HUES64 (cell line): ENCODE measurements around the gene ITPRID2.
"Not testable (repeated sequence)": the region's sequence is repeated elsewhere in the genome, so short reads cannot be mapped to it uniquely, and the experiment has no call there.

Source experiments
- H3K27ac ChIP-seq: 2 replicates; pipeline ENCODE4 v1.7.0; 2013; ENCODE audit warnings: low read depth, low read length, inconsistent platforms
- H3K27me3 ChIP-seq: 2 replicates; pipeline ENCODE4 v1.6.1; 2013; ENCODE audit warnings: mild to moderate bottlenecking, low read length; ENCODE audit not compliant: insufficient read depth
- H3K36me3 ChIP-seq: 2 replicates; pipeline ENCODE4 v1.6.1; 2013; ENCODE audit warnings: mild to moderate bottlenecking, low read length; ENCODE audit not compliant: insufficient read depth
- H3K4me1 ChIP-seq: 2 replicates; pipeline ENCODE4 v1.6.1; 2013; ENCODE audit warnings: mild to moderate bottlenecking, low read length, moderate library complexity; ENCODE audit not compliant: insufficient read depth
- H3K4me3 ChIP-seq: 2 replicates; pipeline ENCODE4 v1.5.1; 2013; ENCODE audit warnings: mild to moderate bottlenecking, low read length, moderate library complexity
- H3K9ac ChIP-seq: 2 replicates; pipeline ENCODE4 v1.6.1; 2013; ENCODE audit warnings: mild to moderate bottlenecking, low read depth, low read length
- H3K9me3 ChIP-seq: 2 replicates; pipeline ENCODE4 v1.6.1; 2013; ENCODE audit warnings: low read depth, low read length; ENCODE audit not compliant: insufficient read depth
- WGBS: fragments of 150-250, 120-280 bp; methylation state at CpG from one replicate; pipeline ENCODE4 v1.1.7; 2013; ENCODE audit warnings: missing lambda C conversion rate; 5-methylcytosine and 5-hydroxymethylcytosine counted together

ITPRID2 gene

DNA sequence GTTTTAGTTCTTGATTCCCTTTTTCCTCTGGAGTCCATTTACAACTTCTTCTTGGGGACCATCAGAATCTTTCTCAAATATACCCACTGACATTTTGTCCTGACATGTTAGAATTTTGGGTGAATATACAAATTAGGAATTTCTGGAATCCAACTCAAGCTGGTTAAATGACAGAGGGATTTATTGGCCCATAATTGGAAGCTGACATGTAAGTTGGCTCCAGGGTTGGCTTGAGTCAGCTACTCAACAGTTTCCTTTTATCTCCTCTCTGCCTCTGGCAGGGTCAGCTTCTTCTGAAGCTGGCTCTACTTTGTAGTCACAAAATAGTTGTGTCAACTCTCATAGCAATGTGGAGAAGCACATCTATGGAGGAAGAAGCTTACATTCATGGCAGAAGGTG lies 57.5 kb downstream of the ITPRID2 start:
- no peaks in the 10 kb centered on the region for H3K27me3 ChIP-seq
- H3K36me3 ChIP-seq, result no peaks in the 10 kb centered on the region
- H3K9ac ChIP-seq, result no peak overlapping the region
- H3K4me1 ChIP-seq, result peaks cover 15% of the 10 kb centered on the region; the same call in 1 of the 2 replicates
- H3K9me3 ChIP-seq, result no peaks in the 10 kb centered on the region
- H3K4me3 ChIP-seq, result no peak overlapping the region
- H3K27ac ChIP-seq, result no peak overlapping the region

DNA sequence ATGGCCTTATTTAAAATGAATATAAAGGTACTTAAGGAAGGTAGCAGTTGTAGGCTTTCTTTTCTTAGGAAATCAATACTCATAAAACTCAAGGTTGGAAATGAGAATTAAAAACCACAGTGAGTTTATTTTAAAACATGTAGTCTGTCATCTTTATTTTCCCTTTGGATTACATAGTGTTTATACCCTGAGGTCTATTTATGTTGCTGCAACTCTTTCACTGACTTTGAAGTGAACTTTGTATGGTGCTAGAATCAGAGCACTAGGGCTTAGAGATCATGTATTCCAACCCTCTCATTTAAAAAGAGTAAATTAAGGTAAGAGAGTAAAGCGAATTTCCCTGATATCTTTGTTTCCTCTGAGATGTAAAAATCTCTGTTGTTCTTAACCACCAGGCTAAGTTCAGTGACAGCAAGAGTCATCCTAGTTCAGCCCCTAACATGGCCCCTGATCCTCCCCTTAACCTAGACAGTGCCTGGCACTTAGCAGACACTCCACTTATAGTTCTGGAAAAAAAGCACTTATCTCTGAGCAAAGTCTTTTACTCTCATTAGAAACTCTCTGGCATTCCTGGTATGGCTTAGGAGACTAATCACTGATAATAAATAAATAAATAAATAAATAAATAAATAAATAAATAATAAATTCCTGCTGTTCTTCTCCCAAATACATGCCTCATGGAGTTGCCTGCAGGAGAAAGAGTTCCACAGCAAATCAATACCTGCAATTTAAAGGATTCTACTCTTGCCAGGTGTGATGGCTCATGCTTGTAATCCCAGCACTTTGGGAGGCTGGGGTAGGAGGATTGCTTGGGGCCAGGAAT lies 61.1 kb downstream of the ITPRID2 start:
- WGBS, result 100% methylated on average over 1 of the region's 1 CpG
- Histone ChIP-seq H3K4me1 (peaks cover 4% of the 10 kb centered on the region; the same call in 1 of the 2 replicates), H3K27ac (no peak overlapping the region), H3K36me3 (no peaks in the 10 kb centered on the region), H3K27me3 (no peaks in the 10 kb centered on the region), H3K9me3 (no peaks in the 10 kb centered on the region), H3K9ac (no peak overlapping the region), H3K4me3 (no peak overlapping the region)

DNA sequence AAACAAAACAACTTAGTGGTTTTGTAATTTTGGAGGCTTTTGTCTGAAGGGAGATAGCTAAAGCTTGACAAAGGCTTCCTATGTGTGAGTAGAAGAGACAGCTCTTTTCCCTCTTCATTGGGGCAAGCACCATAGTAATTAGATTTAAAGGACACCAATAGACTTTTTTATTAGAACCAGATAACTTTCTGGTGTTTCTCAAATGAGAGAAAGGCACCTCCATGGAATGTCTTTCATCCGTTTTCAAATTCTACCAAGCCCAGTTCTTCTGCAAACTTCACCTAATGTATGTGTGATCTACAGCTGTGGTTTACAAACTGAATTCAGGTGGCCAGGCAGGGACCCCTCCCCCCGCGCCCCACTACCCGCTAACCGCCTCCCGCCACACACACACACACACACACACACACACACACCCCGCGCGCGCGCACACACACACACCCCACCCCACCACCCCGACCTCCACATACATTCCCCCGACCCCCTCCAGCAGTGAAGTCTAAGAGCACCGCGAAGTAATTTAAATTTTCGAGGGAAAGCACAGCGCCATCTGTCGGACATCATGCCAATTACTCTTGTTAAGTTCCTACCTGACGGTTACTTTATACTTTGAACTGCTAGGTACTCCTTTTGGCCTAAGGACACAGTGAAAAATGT lies 62.5 kb downstream of the ITPRID2 start:
- Histone ChIP-seq H3K27me3 (no peaks in the 10 kb centered on the region), H3K27ac (no peak overlapping the region), H3K4me1 (peaks cover 4% of the 10 kb centered on the region; the same call in 1 of the 2 replicates), H3K4me3 (peak overlapping the region; percentile 54), H3K9me3 (no peaks in the 10 kb centered on the region), H3K9ac (no peak overlapping the region), H3K36me3 (no peaks in the 10 kb centered on the region)
- under 1% methylated on average over 17 of the region's 19 CpGs for WGBS

DNA sequence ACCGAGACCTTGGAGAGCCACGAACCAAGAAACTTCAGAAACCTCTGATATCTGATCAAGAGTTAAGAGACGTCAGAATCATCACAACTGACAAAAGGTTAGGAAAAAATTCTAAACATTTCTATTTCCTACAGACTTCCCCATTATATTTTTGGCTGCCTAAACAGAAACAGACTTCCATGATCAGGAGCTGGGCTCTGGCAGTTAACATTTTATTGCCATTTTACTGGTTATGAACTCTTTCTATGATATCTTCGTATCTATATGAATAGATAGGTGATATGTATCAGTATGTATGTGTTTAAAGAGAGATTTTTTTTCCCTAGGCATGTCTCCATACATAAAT lies 63.0 kb downstream of the ITPRID2 start:
- Histone ChIP-seq H3K27me3 (no peaks in the 10 kb centered on the region), H3K9ac (no peak overlapping the region), H3K9me3 (no peaks in the 10 kb centered on the region), H3K27ac (no peak overlapping the region), H3K36me3 (no peaks in the 10 kb centered on the region), H3K4me1 (peaks cover 4% of the 10 kb centered on the region; the same call in 1 of the 2 replicates), H3K4me3 (peak overlapping the region; percentile 54)
- WGBS, result 13% methylated on average over 3 of the region's 4 CpGs

DNA sequence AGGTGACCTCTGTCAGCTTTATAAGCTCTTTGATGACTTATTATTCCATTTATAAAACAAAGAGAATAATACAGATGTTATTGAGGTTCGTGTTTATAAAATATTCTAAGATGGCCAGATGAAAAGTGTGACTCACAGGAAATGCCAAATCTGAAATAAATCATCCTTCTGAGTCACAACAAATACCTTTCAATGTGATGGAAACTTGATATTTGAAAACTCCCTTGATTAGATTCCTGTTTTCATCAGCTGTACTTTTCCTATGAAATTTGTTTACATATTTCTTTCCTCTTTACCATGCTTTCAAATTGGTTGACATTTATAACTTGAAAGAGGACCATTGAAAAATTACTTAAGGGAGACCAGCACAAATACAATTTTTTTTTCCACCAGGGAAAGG lies 63.5 kb downstream of the ITPRID2 start:
- Histone ChIP-seq H3K27ac (no peak overlapping the region), H3K27me3 (no peaks in the 10 kb centered on the region), H3K4me3 (no peak overlapping the region), H3K4me1 (peaks cover 4% of the 10 kb centered on the region; the same call in 1 of the 2 replicates), H3K9me3 (no peaks in the 10 kb centered on the region), H3K9ac (no peak overlapping the region), H3K36me3 (no peaks in the 10 kb centered on the region)
- WGBS, result no CpG with 5 or more reads among the region's 1 CpG

DNA sequence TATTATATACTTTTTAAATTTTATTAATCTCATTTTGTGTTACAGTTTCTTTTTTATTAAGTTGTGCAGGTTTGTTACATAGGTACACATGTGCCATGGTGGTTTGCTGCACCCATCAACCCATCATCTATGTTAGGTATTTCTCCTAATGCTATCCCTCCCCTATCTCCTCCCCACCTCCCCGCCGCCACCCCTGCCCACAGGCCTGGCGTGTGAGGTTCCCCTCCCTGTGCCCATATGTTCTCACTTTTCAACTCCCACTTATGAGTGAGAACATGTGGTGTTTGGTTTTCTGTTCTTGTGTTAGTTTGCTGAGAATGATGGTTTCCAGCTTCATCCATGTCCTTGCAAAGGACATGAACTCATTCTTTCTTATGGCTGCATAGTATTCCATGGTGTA lies 64.3 kb downstream of the ITPRID2 start:
- H3K4me1 ChIP-seq, H3K9ac ChIP-seq, H3K27ac ChIP-seq, H3K9me3 ChIP-seq, H3K27me3 ChIP-seq, H3K4me3 ChIP-seq, H3K36me3 ChIP-seq: not testable (repeated sequence)
- WGBS, result 85% methylated on average over 3 of the region's 3 CpGs

DNA sequence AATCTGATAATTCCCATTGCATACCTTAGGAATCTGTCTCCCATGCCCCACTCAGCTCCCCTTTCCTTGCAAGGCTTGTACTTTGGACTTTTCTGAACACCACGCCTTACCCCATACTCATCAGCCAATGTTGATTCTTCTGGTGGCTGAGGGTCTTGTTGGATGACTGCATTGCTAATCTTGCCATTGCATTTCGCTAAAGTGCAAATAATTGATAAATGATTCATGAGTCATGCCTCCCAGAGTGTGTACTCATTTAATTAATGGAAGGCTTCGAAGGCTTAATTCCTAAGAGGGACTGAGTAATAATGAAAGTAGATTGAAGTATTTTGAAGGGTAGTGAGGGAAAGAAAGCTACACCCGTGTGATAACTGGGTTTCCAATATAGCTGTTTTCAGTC lies 66.1 kb downstream of the ITPRID2 start:
- WGBS, result 88% methylated on average over 4 of the region's 4 CpGs

DNA sequence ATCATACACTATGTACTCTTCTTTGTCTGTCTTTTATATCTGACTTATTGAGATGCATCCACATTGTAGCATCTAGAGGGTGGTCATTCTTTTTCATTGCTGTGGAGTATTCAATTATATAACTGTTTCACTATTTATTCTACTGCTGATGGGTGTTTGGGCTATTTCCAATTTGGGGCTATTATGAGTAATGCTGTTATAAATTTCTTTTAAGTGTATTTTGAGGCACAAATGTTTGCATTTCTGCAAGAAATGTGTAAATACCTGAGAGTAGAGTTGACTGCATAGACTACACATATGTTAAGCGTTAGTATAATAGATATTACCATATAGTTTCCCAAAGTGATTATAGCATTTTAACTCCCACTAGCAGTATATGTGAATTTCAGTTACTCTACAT lies 67.2 kb downstream of the ITPRID2 start:
- Histone ChIP-seq H3K27me3 (no peaks in the 10 kb centered on the region), H3K9me3 (no peaks in the 10 kb centered on the region), H3K36me3 (no peaks in the 10 kb centered on the region), H3K9ac (no peak overlapping the region), H3K27ac (no peak overlapping the region), H3K4me3 (no peak overlapping the region), H3K4me1 (peaks cover 3% of the 10 kb centered on the region; the same call in 1 of the 2 replicates)
- no CpG with 5 or more reads among the region's 1 CpG for WGBS

More for the DNA sequence above, 66.1 kb downstream of the ITPRID2 start:
- Histone ChIP-seq H3K27ac (no peak overlapping the region), H3K4me3 (no peak overlapping the region), H3K4me1 (peaks cover 4% of the 10 kb centered on the region; the same call in 1 of the 2 replicates), H3K36me3 (no peaks in the 10 kb centered on the region), H3K9ac (no peak overlapping the region), H3K9me3 (no peaks in the 10 kb centered on the region), H3K27me3 (no peaks in the 10 kb centered on the region)

DNA sequence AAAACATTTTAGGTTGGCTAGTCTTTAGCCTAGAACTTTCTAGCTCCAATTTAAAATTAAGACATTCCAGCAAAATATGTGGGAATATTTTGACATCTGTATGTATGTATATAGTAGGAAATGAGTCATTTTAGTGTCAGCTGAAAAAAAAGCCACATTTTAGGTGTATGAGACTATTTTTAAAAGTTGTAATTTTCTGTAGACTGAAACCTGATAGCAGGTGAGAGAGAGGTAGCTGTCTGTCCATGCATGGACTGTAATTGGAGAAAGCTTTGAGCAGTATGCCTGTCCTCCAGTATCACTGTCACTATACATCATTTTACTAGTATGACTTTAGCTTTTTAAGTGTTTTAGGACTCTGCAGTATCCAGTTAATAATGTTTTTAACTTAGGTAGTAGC lies 68.0 kb downstream of the ITPRID2 start:
- H3K4me1 ChIP-seq, result no peaks in the 10 kb centered on the region
- no peak overlapping the region for H3K4me3 ChIP-seq
- H3K27me3 ChIP-seq, result no peaks in the 10 kb centered on the region
- no peak overlapping the region for H3K9ac ChIP-seq
- H3K36me3 ChIP-seq, result no peaks in the 10 kb centered on the region
- no peak overlapping the region for H3K27ac ChIP-seq
- H3K9me3 ChIP-seq, result no peaks in the 10 kb centered on the region

DNA sequence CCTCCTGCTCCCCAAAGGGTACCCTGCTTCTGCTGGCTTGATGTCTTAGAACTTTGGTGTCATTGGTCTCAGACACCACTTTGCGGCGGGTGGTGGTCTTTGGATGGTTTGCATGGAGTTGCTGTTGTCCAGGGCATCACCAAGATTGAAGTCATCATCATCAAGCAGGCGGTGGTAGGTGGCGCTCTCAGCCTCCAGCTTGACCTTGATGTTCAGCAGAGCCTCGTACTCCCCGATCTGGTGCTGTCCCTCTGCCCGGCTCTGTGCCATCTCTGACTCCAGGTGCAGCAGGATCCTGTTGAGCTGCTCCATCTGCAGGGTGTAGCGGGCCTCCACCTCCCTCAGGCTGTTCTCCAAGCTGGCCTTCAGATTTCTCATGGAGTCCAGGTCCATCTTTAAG lies 69.6 kb downstream of the ITPRID2 start:
- 94% methylated on average over 8 of the region's 8 CpGs for WGBS
- H3K27ac ChIP-seq, H3K4me1 ChIP-seq, H3K27me3 ChIP-seq, H3K36me3 ChIP-seq, H3K4me3 ChIP-seq, H3K9me3 ChIP-seq, H3K9ac ChIP-seq: not testable (repeated sequence)

DNA sequence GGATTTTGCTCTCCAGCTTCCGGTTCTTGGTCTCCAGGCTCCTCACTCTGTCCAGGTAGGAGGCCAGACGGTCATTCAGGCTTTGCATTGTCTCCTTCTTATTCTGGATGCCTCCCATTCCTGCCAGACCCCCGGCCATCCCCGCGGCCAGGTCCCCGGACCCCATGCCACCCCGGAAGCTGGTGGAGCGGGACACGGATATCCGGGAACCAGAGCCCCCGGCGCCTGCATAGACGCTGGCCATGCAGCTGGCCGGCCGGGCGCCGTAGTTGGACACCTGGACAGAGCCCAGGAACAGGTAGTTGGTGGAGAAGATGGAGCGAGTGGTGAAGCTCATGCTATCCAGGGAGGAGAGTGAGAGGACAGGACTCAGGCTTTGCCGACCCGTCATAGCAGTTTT lies 70.6 kb downstream of the ITPRID2 start:
- Histone ChIP-seq H3K36me3 (no peaks in the 10 kb centered on the region), H3K27me3 (no peaks in the 10 kb centered on the region), H3K4me3 (no peak overlapping the region), H3K9ac (no peak overlapping the region), H3K4me1 (no peaks in the 10 kb centered on the region), H3K9me3 (no peaks in the 10 kb centered on the region), H3K27ac (no peak overlapping the region)
- 96% methylated on average over 20 of the region's 20 CpGs for WGBS
